HAP-1 (cell line): ENCODE data around the gene ACAT2.
"Not testable (repeated sequence)": the region's sequence is repeated elsewhere in the genome, so short reads cannot be mapped to it uniquely, and the experiment has no call there.

ENCODE experiments used
- DNase-seq, 2 experiments: peaks; one replicate each; pipeline ENCODE4 v3.0.0-alpha.2; 2016 to 2020; ENCODE audit warnings: low spot score in 2 of 2
- H3K27me3 ChIP-seq: fragments of 250-450 bp; sonication (Bioruptor Pico); 2 replicates; pipeline ENCODE4 v1.5.1; 2020; ENCODE audit warnings: low read depth, mild to moderate bottlenecking, moderate library complexity
- H3K36me3 ChIP-seq: fragments of 250-450 bp; sonication (Bioruptor Pico); replicated peaks from 2 replicates; pipeline ENCODE4 v1.5.1; 2020; ENCODE audit warnings: mild to moderate bottlenecking
- H3K4me1 ChIP-seq: fragments of 250-450 bp; sonication (Bioruptor Pico); 2 replicates; pipeline ENCODE4 v1.5.1; 2020; ENCODE audit warnings: mild to moderate bottlenecking
- H3K4me3 ChIP-seq: fragments of 250-450 bp; sonication (Bioruptor Pico); 2 replicates; pipeline ENCODE4 v1.5.1; 2020; ENCODE audit warnings: mild to moderate bottlenecking, moderate library complexity
- H3K9me3 ChIP-seq: fragments of 250-450 bp; sonication (Bioruptor Pico); 2 replicates; pipeline ENCODE4 v1.5.1; 2020; ENCODE audit warnings: mild to moderate bottlenecking, moderate library complexity
- in situ Hi-C: fragments of 300-500 bp; cut with MboI; formaldehyde crosslinking; loops from 3 replicates; pipeline ENCODE4 v1.14.3; 2020; ENCODE audit warnings: low sequenced_read_pairs, inconsistent platforms, mixed read lengths

Gene ACAT2

GRCh38 chr6:159761873-159762680, at the start of gene ACAT2:
ACAT2 (plus strand) TSS chr6:159762045; CDS start chr6:159762088, 43 bp downstream.
- peak; percentile 96 to 97 for DNase-seq
- Histone ChIP-seq H3K4me1 (peaks cover 13% of the 10 kb centered on the region), H3K4me3 (peak within 1 kb of the TSS; percentile 90), H3K27me3 (no peaks in the 10 kb centered on the region), H3K9me3 (no peaks in the 10 kb centered on the region), H3K36me3 (peaks cover 48% of the 10 kb centered on the region)
- in situ Hi-C loops, result no loop called here

- H3K27me3 ChIP-seq, H3K4me3 ChIP-seq, H3K4me1 ChIP-seq, in situ Hi-C loops, H3K9me3 ChIP-seq, DNase-seq, H3K36me3 ChIP-seq: not testable (repeated sequence)
These were observed 49.5 kb upstream of the ACAT2 start for GRCh38 chr6:159712389-159712788.

GRCh38 chr6:159713984-159714383, 47.9 kb upstream of the ACAT2 start:
- DNase-seq, result no peak
- peaks cover 5% of the 10 kb centered on the region; the same call in 1 of the 2 replicates for H3K36me3 ChIP-seq
- in situ Hi-C loops, result no loop called here
- H3K4me1 ChIP-seq, result peaks cover 9% of the 10 kb centered on the region
- no peaks in the 10 kb centered on the region for H3K27me3 ChIP-seq
- no peak overlapping the region for H3K4me3 ChIP-seq
- H3K9me3 ChIP-seq, result no peaks in the 10 kb centered on the region

- H3K9me3 ChIP-seq, result no peaks in the 10 kb centered on the region
- no peak for DNase-seq
- in situ Hi-C loops, result no loop called here
- H3K4me3 ChIP-seq, result no peak overlapping the region
- H3K27me3 ChIP-seq, result no peaks in the 10 kb centered on the region
- H3K4me1 ChIP-seq, result peaks cover 9% of the 10 kb centered on the region
- H3K36me3 ChIP-seq, result peaks cover 5% of the 10 kb centered on the region; the same call in 1 of the 2 replicates
These were observed 47.4 kb upstream of the ACAT2 start for GRCh38 chr6:159714404-159714803.

- no peaks in the 10 kb centered on the region for H3K27me3 ChIP-seq
- no peaks in the 10 kb centered on the region for H3K9me3 ChIP-seq
- in situ Hi-C loops, result no loop called here
- H3K36me3 ChIP-seq, result peaks cover 5% of the 10 kb centered on the region; the same call in 1 of the 2 replicates
- peaks cover 9% of the 10 kb centered on the region for H3K4me1 ChIP-seq
- H3K4me3 ChIP-seq, result no peak overlapping the region
- no peak for DNase-seq
These were observed 46.7 kb upstream of the ACAT2 start for GRCh38 chr6:159715166-159715565.

GRCh38 chr6:159715605-159716004, 46.2 kb upstream of the ACAT2 start:
- H3K36me3 ChIP-seq, result peaks cover 5% of the 10 kb centered on the region; the same call in 1 of the 2 replicates
- no peaks in the 10 kb centered on the region for H3K27me3 ChIP-seq
- H3K9me3 ChIP-seq, result no peaks in the 10 kb centered on the region
- DNase-seq, result no peak
- no peak overlapping the region for H3K4me3 ChIP-seq
- in situ Hi-C loops, result no loop called here
- peaks cover 9% of the 10 kb centered on the region for H3K4me1 ChIP-seq

GRCh38 chr6:159716247-159717096, 45.4 kb upstream of the ACAT2 start:
- H3K27me3 ChIP-seq, result no peaks in the 10 kb centered on the region
- peak in 1 of 2 experiments; percentile 29 for DNase-seq
- in situ Hi-C loops, result no loop called here
- H3K9me3 ChIP-seq, result no peaks in the 10 kb centered on the region
- H3K4me3 ChIP-seq, result no peak overlapping the region
- H3K4me1 ChIP-seq, result peaks cover 9% of the 10 kb centered on the region
- H3K36me3 ChIP-seq, result peaks cover 5% of the 10 kb centered on the region; the same call in 1 of the 2 replicates

GRCh38 chr6:159718634-159719033, 43.2 kb upstream of the ACAT2 start:
- peaks cover 9% of the 10 kb centered on the region for H3K4me1 ChIP-seq
- H3K36me3 ChIP-seq, result peaks cover 9% of the 10 kb centered on the region
- no peak overlapping the region for H3K4me3 ChIP-seq
- no peak for DNase-seq
- in situ Hi-C loops, result no loop called here
- H3K9me3 ChIP-seq, result no peaks in the 10 kb centered on the region
- H3K27me3 ChIP-seq, result no peaks in the 10 kb centered on the region

GRCh38 chr6:159719287-159719686, 42.6 kb upstream of the ACAT2 start:
- Histone ChIP-seq H3K4me3 (no peak overlapping the region), H3K27me3 (no peaks in the 10 kb centered on the region), H3K4me1 (peaks cover 9% of the 10 kb centered on the region), H3K9me3 (no peaks in the 10 kb centered on the region), H3K36me3 (peaks cover 9% of the 10 kb centered on the region)
- no peak for DNase-seq
- in situ Hi-C loops, result no loop called here

GRCh38 chr6:159720708-159721107, 41.1 kb upstream of the ACAT2 start:
- H3K27me3 ChIP-seq, result no peaks in the 10 kb centered on the region
- H3K36me3 ChIP-seq, result peaks cover 9% of the 10 kb centered on the region
- no peak overlapping the region for H3K4me3 ChIP-seq
- peaks cover 13% of the 10 kb centered on the region for H3K4me1 ChIP-seq
- H3K9me3 ChIP-seq, result no peaks in the 10 kb centered on the region
- in situ Hi-C loops, result no loop called here
- peak in 1 of 2 experiments; percentile 28 for DNase-seq

- DNase-seq, in situ Hi-C loops, H3K27me3 ChIP-seq, H3K9me3 ChIP-seq, H3K4me3 ChIP-seq, H3K36me3 ChIP-seq: not testable (repeated sequence)
- peaks cover 13% of the 10 kb centered on the region for H3K4me1 ChIP-seq
These were observed 39.9 kb upstream of the ACAT2 start for GRCh38 chr6:159721981-159722380.

GRCh38 chr6:159722655-159723054, 39.2 kb upstream of the ACAT2 start:
- no peak for DNase-seq
- H3K4me1 ChIP-seq, result peaks cover 8% of the 10 kb centered on the region
- in situ Hi-C loops, result no loop called here
- H3K36me3 ChIP-seq, result peaks cover 6% of the 10 kb centered on the region
- no peaks in the 10 kb centered on the region for H3K9me3 ChIP-seq
- H3K4me3 ChIP-seq, result no peak overlapping the region
- no peaks in the 10 kb centered on the region for H3K27me3 ChIP-seq

- Histone ChIP-seq H3K4me3 (no peak overlapping the region), H3K27me3 (no peaks in the 10 kb centered on the region), H3K36me3 (peaks cover 10% of the 10 kb centered on the region), H3K4me1 (peaks cover 8% of the 10 kb centered on the region), H3K9me3 (no peaks in the 10 kb centered on the region)
- DNase-seq, result no peak
- in situ Hi-C loops, result no loop called here
These were observed 38.6 kb upstream of the ACAT2 start for GRCh38 chr6:159723259-159723658.

GRCh38 chr6:159724778-159725177, 37.1 kb upstream of the ACAT2 start:
- Histone ChIP-seq H3K4me3 (no peak overlapping the region), H3K36me3 (peaks cover 10% of the 10 kb centered on the region), H3K27me3 (no peaks in the 10 kb centered on the region), H3K4me1 (peaks cover 13% of the 10 kb centered on the region), H3K9me3 (no peaks in the 10 kb centered on the region)
- in situ Hi-C loops, result no loop called here
- DNase-seq, result no peak
